Activated T-cell treated with anti-CD3 and anti-CD28 coated beads, Interleukin-2, amount 50 U/mL, for 24 hours (primary cell): ENCODE results near the gene CSNK1A1.
A peak's percentile ranks its signal among the peaks of the same experiment; 100 is the strongest.
"Not testable (repeated sequence)": the region's sequence is repeated elsewhere in the genome, so short reads cannot be mapped to it uniquely, and the experiment has no call there.

Source experiments
- DNase-seq: peaks from one replicate; pipeline ENCODE4 v3.0.0-alpha.2; 2020
- H3K27ac Mint-ChIP-seq: 2 replicates; pipeline ENCODE4 v1.8.0; 2020; ENCODE audit warnings: mild to moderate bottlenecking, mixed read lengths
- H3K27me3 Mint-ChIP-seq: 2 replicates; pipeline ENCODE4 v1.8.0; 2020; ENCODE audit warnings: mixed read lengths
- H3K36me3 Mint-ChIP-seq: 2 replicates; pipeline ENCODE4 v1.8.0; 2020; ENCODE audit warnings: low read depth, mixed read lengths
- H3K4me1 Mint-ChIP-seq: 2 replicates; pipeline ENCODE4 v1.8.0; 2020; ENCODE audit warnings: low read depth, mixed read lengths
- H3K4me3 Mint-ChIP-seq: 2 replicates; pipeline ENCODE4 v1.8.0; 2020; ENCODE audit warnings: mild to moderate bottlenecking, moderate library complexity, mixed read lengths
- H3K9me3 Mint-ChIP-seq: 2 replicates; pipeline ENCODE4 v1.8.0; 2020; ENCODE audit warnings: mixed read lengths

Gene CSNK1A1

GRCh38 chr5:149528281-149529060, 22.8 kb downstream of the CSNK1A1 start:
- H3K4me3 Mint-ChIP-seq: no peak overlapping the region
- peaks cover 77% of the 10 kb centered on the region for H3K36me3 Mint-ChIP-seq

GRCh38 chr5:149526845-149527590, 24.2 kb downstream of the CSNK1A1 start:
- Mint-ChIP-seq H3K9me3 (no peaks in the 10 kb centered on the region), H3K36me3 (peaks cover 78% of the 10 kb centered on the region), H3K27ac (peak overlapping the region; percentile 57), H3K27me3 (no peaks in the 10 kb centered on the region), H3K4me1 (peaks cover 82% of the 10 kb centered on the region), H3K4me3 (no peak overlapping the region)
- DNase-seq: no peak

More at GRCh38 chr5:149528281-149529060, 22.8 kb downstream of the CSNK1A1 start:
- peaks cover 85% of the 10 kb centered on the region for H3K4me1 Mint-ChIP-seq
- no peaks in the 10 kb centered on the region for H3K9me3 Mint-ChIP-seq
- peak overlapping the region; percentile 39 for H3K27ac Mint-ChIP-seq
- no peaks in the 10 kb centered on the region for H3K27me3 Mint-ChIP-seq
- DNase-seq: no peak

- H3K27ac Mint-ChIP-seq: peak overlapping the region; percentile 13
- H3K4me3 Mint-ChIP-seq: no peak overlapping the region
- no peak for DNase-seq
- H3K4me1 Mint-ChIP-seq: peaks cover 88% of the 10 kb centered on the region
- H3K27me3 Mint-ChIP-seq: no peaks in the 10 kb centered on the region
- H3K36me3 Mint-ChIP-seq: peaks cover 89% of the 10 kb centered on the region
- no peaks in the 10 kb centered on the region for H3K9me3 Mint-ChIP-seq
Measured at GRCh38 chr5:149521739-149522685, 29.2 kb downstream of the CSNK1A1 start.

- Mint-ChIP-seq H3K36me3 (peaks cover 97% of the 10 kb centered on the region), H3K27ac (peak overlapping the region; percentile 34), H3K4me3 (no peak overlapping the region), H3K9me3 (no peaks in the 10 kb centered on the region), H3K4me1 (peaks cover 86% of the 10 kb centered on the region), H3K27me3 (no peaks in the 10 kb centered on the region)
- no peak for DNase-seq
Measured at GRCh38 chr5:149519601-149520000, 31.6 kb downstream of the CSNK1A1 start.

DNA sequence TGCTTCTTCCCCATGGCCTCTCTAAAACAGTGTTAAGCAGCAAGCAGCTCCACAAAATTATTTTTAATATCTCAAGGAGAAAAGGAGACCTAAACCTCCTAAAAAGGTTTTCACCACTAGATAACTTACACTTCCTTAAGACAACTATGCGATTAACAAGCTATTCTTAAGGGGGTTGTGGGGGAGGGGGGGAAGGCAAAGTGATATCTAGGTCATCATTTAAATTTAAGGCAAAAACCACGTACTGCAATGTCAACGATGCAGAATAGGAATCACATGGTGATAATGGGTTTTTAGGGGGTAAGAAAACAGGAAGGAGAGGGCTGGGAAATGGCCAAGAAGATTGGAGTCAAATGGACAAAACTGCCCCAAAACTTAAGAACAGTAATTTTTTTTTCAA, 32.6 kb downstream of the CSNK1A1 start:
- Mint-ChIP-seq H3K4me1 (peaks cover 78% of the 10 kb centered on the region), H3K9me3 (no peaks in the 10 kb centered on the region), H3K36me3 (peaks cover 92% of the 10 kb centered on the region), H3K27me3 (no peaks in the 10 kb centered on the region), H3K27ac (peak overlapping the region; percentile 51), H3K4me3 (no peak overlapping the region)
- no peak for DNase-seq

- Mint-ChIP-seq H3K36me3 (peaks cover 93% of the 10 kb centered on the region), H3K9me3 (no peaks in the 10 kb centered on the region), H3K27ac (peak overlapping the region; percentile 71), H3K27me3 (no peaks in the 10 kb centered on the region), H3K4me3 (no peak overlapping the region), H3K4me1 (peaks cover 73% of the 10 kb centered on the region)
- DNase-seq: no peak
Measured at GRCh38 chr5:149517461-149518122, 33.6 kb downstream of the CSNK1A1 start.

- Mint-ChIP-seq H3K36me3 (peaks cover 92% of the 10 kb centered on the region), H3K4me3 (no peak overlapping the region), H3K27me3 (no peaks in the 10 kb centered on the region), H3K4me1 (peaks cover 43% of the 10 kb centered on the region), H3K9me3 (no peaks in the 10 kb centered on the region), H3K27ac (peak overlapping the region; percentile 82)
- no peak for DNase-seq
Measured at GRCh38 chr5:149514512-149514911, 36.7 kb downstream of the CSNK1A1 start.

- not testable (repeated sequence) for H3K27ac Mint-ChIP-seq, H3K4me3 Mint-ChIP-seq, DNase-seq, H3K9me3 Mint-ChIP-seq, H3K27me3 Mint-ChIP-seq
- peaks cover 90% of the 10 kb centered on the region for H3K36me3 Mint-ChIP-seq
- peaks cover 34% of the 10 kb centered on the region for H3K4me1 Mint-ChIP-seq
Measured at GRCh38 chr5:149513372-149513947, 37.8 kb downstream of the CSNK1A1 start.

DNA sequence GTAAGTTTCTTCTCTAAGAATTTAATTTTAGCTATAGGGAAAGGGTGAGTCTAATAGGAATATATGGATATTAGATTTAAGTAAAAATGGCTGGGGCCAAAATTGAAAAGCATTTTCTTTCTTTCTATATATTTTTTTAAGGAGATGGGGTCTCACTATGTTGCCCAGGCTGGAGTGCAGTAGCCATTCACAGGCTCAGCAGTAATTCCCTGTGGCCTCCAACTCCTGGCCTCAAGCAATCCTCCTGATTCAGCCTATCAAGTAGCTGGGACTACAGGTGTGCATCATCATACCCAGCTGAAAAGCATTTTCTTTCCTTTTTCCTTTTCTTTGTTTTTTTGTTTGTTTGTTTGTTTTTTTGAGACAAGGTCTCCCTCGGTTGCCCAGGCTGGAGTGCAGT, 41.1 kb downstream of the CSNK1A1 start:
- Mint-ChIP-seq H3K4me3 (no peak overlapping the region), H3K27me3 (no peaks in the 10 kb centered on the region), H3K9me3 (no peaks in the 10 kb centered on the region), H3K36me3 (peaks cover 91% of the 10 kb centered on the region), H3K4me1 (peaks cover 6% of the 10 kb centered on the region), H3K27ac (peak overlapping the region; percentile 66)
- DNase-seq: no peak

DNA sequence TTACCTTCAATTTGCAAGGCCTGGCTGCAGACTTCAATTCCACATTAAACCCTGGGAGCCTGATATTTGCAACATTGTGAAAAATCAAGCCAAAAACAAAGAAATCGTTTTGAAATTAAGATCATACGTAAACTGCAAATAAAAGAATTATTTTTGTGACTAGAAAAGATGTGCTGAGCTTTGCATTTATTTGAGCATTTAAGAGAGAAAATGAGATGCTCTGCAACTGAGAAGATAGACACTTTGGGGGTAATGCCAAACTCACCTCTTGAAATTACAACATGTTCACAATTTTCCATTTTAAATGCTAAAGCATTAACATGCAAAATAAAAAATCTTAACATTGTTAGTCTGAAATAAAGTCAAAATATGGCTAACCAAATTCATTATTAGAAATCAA, 46.6 kb downstream of the CSNK1A1 start:
- H3K4me3 Mint-ChIP-seq: no peak overlapping the region
- no peaks in the 10 kb centered on the region for H3K9me3 Mint-ChIP-seq
- H3K27me3 Mint-ChIP-seq: no peaks in the 10 kb centered on the region
- DNase-seq: no peak
- H3K4me1 Mint-ChIP-seq: no peaks in the 10 kb centered on the region
- peak overlapping the region; percentile 14 for H3K27ac Mint-ChIP-seq
- peaks cover 85% of the 10 kb centered on the region for H3K36me3 Mint-ChIP-seq

DNA sequence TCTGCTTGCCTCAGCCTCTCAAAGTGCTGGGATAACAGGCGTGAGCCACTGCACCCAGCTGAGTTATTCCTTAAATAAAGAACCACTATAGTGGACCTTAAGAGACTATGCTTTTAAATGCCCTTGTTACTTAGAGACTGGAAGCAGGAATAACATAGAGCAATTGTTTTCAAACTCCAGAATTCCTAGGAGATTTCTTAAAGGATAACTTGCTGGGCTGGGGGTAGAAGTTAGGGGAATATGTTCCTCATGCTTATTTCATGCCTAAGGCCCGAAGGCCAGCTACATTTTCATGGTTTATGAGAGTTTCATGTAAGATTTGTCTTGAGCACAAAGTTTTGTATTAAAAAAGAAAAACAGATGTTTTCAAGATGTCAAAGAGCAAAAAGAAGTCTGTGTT, 48.2 kb downstream of the CSNK1A1 start:
- H3K9me3 Mint-ChIP-seq: no peaks in the 10 kb centered on the region
- DNase-seq: no peak
- peaks cover 82% of the 10 kb centered on the region for H3K36me3 Mint-ChIP-seq
- H3K27ac Mint-ChIP-seq: peak overlapping the region; percentile 22
- H3K4me1 Mint-ChIP-seq: no peaks in the 10 kb centered on the region
- H3K27me3 Mint-ChIP-seq: no peaks in the 10 kb centered on the region
- H3K4me3 Mint-ChIP-seq: no peak overlapping the region

DNA sequence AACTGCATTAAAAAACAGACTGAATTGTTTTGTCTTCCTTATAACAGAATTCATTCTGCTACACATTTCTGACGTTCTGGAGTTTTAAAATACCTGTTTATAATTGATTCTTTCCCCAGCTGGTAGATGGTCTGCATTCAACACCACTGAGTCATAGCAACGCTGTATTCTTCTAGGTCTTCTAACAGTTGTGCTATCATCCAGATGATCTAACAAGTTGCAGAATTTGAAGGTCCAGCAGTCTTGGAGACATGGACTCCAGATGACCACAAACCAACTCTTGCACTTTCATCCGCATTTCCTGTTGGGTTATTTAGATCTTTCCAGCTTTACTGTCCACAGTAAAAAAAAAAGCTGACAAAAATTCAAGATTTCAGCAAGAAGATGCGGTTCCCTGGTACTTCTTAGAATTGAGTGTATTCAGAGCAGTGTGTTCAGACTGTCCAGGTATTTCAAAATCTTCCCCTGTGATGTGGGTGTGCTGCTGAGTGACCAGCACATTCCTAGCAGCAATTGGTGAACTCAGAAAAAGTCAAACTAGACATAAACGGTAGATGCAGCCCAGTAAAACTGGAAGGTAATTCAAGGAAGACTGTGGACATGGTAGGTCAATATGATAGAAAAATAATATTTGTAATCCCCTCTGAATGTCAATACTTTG, 50.2 kb downstream of the CSNK1A1 start:
- Mint-ChIP-seq H3K27me3 (no peaks in the 10 kb centered on the region), H3K4me1 (no peaks in the 10 kb centered on the region), H3K9me3 (no peaks in the 10 kb centered on the region), H3K4me3 (no peak overlapping the region), H3K27ac (no peak overlapping the region), H3K36me3 (peaks cover 81% of the 10 kb centered on the region)
- no peak for DNase-seq

GRCh38 chr5:149498724-149499336, 52.4 kb downstream of the CSNK1A1 start:
- peaks cover 81% of the 10 kb centered on the region for H3K36me3 Mint-ChIP-seq

More at GRCh38 chr5:149498724-149499336, 52.4 kb downstream of the CSNK1A1 start:
- no peak for DNase-seq
- H3K9me3 Mint-ChIP-seq: no peaks in the 10 kb centered on the region
- no peak overlapping the region for H3K4me3 Mint-ChIP-seq
- no peaks in the 10 kb centered on the region for H3K27me3 Mint-ChIP-seq
- H3K4me1 Mint-ChIP-seq: no peaks in the 10 kb centered on the region
- H3K27ac Mint-ChIP-seq: no peak overlapping the region
